Activated CD8-positive, alpha-beta memory T cell treated with anti-CD3 and anti-CD28 coated beads for 1 hour (primary cell): Measurements from ENCODE around the gene USP5.
"Not testable (repeated sequence)": the region's sequence is repeated elsewhere in the genome, so short reads cannot be mapped to it uniquely, and the experiment has no call there.

Experiments
- DNase-seq, 2 donors: peaks; one replicate each; pipeline ENCODE4 v3.0.0-alpha.2; 2020; ENCODE audit warnings: low read depth in 1 of 2; ENCODE audit errors: extremely low read depth in 1 of 2

Gene USP5

DNA sequence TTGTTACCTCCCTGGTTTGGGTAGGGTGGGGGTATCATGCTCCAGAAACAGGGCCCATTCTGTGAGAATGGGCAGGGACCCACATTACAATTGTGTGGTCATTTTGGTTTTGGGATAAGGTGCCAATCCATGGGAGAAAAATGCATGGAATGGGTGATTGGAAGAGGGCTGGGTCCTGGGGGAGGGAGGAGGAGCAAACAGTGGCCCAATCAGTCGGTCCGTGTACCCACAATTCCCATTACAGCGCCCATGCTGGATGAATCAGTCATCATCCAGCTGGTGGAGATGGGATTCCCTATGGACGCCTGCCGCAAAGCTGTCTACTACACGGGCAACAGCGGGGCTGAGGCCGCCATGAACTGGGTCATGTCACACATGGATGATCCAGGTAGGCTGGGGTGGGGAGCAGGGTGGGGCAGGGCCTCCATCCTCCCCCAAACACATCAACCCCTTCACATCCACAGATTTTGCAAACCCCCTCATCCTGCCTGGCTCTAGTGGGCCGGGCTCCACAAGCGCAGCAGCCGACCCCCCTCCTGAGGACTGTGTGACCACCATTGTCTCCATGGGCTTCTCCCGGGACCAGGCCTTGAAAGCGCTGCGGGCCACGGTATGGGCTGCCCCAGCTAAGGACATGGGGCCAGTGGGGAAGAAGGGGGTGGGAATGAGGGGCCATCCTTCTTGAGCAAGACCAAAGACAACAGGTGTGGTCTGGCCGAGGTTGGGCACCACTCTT is 11.8 kb downstream of the USP5 start:
- DNase-seq: no peak

DNA sequence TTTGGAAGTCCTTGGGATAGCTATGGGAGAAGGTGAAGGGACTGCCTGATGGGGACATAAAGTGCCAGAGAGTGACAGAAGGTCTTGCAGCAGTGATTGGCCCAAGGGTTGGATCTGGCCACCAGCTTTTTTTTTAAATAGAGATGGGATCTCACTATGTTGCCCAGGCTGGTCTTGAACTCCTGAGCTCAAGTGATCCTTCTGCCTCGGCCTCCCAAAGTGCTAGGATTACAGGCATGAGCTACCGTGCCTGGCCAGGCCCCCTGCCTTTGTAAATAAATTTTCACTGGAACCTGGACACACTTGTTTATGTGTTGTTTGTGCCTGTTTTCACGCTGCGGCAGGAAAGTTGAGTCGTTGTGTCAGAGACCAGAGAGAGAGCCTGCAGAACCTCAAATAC is 13.4 kb downstream of the USP5 start:
- not testable (repeated sequence) for DNase-seq

- no peak for DNase-seq
Observed at GRCh38 chr12:6866163-6866919, 14.4 kb downstream of the USP5 start.

DNA sequence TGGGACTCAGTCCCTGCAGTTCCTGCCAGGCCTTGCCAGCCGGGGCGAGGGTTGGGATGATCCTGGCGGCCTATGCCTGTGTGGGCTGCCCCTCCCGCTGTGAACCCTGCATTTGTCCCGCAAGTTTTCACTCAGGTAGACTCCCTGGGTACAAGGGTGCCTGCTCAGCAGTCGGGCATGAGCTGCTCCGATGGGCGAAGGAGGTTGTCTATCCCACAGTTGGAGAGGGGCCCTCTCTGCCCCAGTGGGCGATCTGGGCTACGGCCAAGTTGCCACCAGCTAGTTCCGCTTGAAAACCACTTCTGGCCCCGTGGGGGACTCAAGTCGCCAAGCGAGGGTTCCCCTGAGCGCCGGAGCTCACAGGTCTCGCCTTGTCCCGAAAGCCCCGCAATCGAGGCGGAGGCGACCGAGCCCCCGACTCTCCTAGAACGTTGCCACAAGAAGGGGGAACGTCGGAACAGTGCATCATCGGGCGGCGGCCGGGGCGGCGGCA is 15.0 kb downstream of the USP5 start:
- DNase-seq: no peak

- DNase-seq: peak in 1 of 2 donors; percentile 67
Observed at GRCh38 chr12:6867413-6868210, 15.7 kb downstream of the USP5 start, which contains the start of gene TPI1. Gene TPI1, plus strand, starts transcription at chr12:6867531. Its CDS starts 36 bp downstream, at chr12:6867567.

DNA sequence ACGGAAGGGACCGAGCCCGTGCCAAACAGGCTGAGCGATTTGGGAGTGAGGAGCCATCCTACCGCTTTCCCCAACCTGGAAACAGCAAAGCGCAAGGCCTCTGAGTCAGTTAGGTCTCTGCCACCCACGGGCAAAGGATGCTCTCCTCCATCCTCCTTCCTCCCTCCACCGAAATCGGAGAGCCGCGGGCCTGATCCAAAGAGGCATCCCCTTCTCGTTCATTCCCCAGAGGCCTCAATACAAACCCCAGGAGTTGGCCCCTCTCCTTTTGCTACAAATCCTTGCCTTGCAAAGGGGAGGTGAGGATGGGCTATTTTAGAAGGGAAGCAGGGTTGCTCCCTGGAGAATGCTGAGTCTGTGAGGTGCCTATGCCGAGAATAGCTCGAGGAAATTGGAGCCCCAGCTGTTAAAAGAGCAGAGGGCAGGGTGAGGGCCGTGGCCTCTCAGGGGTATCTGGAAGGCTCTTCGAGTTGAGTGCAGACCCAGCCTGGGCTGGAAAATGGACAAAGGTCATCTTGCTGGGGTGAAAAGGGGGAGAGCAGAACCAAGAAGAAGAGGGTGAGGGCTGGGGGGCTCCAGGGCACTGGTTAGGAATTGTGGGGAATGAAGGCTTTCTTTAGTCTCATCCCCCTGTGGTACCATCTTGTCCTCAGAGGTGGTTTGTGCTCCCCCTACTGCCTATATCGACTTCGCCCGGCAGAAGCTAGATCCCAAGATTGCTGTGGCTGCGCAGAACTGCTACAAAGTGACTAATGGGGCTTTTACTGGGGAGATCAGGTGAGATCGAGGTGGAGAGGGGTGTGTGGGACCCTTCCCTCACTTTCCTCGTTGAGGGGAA is 16.5 kb downstream of the USP5 start:
- DNase-seq: no peak

DNA sequence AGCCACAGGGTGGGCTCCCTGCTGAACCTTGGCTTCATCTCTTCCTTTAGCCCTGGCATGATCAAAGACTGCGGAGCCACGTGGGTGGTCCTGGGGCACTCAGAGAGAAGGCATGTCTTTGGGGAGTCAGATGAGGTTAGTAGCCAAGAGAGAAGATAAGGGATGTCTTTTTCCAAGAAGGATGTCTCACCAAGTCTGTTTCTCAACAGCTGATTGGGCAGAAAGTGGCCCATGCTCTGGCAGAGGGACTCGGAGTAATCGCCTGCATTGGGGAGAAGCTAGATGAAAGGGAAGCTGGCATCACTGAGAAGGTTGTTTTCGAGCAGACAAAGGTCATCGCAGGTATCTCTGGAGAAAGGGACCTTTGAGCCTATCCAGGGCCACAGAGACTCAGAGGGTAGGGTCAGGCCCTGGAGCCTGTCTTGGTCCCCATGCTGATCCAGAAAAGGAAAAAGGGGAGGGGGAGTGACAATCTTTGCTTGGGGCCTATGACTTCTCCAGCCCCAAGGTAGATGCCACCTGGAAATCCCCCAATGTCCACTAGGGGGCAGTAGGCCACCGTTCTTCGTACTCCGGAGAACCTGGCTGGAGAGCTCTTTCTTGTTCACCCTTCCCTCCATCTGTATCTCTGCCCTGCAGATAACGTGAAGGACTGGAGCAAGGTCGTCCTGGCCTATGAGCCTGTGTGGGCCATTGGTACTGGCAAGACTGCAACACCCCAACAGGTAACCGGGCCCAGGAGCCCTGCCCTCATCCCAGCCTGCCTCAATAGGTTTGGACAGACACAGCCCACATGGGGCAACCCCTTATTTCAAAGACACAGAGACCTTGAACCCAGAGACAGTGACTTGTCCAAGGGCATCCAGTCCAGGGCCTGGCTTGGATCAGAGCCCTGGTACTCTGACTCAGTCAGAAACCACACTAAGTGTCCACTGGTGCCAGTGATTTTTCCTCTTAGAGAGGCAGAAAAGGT is 17.4 kb downstream of the USP5 start:
- DNase-seq: peak; percentile 65 to 80

- DNase-seq: not testable (repeated sequence)
Observed at GRCh38 chr12:6870304-6870703, 18.4 kb downstream of the USP5 start.

- no peak for DNase-seq
Observed at GRCh38 chr12:6871052-6871957, 19.4 kb downstream of the USP5 start.

- DNase-seq: peak in 1 of 2 donors; percentile 75
Observed at GRCh38 chr12:6872073-6873048, 20.4 kb downstream of the USP5 start.

DNA sequence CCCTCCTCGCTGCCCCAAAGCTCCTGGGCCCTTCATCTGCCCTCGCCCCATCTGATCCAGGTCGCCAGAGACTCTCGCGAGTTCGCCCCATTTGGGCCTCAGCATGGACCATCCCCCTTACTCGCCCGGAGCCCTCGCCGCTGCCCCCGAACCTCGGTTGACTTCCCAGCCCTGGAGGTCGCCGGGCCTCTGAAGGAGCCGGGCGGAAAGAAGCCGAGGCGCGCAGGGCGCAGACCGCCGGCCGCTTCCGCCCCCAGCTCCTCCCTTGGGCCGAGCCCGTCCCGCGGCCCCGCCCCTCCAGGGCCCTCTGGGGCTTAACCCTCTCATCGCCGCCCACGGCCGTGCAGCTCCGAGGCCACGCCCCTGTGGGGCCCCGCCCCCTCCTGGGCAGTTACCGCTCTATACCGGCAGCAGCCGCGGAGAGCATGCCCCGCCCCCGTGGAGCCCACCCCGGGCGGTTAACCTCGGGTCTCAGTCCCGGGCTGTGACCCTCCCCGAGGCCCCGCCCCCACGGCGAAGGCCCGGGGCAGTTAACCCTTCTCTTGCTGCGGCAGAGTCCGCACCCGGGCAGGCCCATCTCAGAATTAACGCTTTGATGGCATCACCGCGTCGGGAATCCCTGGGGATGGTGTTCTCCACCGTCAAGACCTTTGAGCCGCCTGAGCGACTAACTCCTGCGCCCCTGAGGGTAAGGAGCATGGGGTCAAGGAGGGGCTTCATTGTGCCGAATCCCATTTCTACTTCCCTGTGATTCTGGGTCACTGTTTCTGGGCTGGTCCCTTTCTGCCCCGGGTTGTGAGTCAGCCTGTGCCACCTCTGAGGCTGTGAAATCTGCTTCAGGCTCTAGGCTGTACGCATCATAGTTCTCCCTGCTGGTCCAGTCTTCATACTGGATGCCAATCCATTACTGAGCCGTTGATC is 21.4 kb downstream of the USP5 start, which contains the start of gene SPSB2:
Gene SPSB2 (minus strand): TSS at position 210 of the 921 bp plus-strand sequence. CDS start 402 bp downstream, outside the sequence.
- DNase-seq: peak; percentile 93 to 100

DNA sequence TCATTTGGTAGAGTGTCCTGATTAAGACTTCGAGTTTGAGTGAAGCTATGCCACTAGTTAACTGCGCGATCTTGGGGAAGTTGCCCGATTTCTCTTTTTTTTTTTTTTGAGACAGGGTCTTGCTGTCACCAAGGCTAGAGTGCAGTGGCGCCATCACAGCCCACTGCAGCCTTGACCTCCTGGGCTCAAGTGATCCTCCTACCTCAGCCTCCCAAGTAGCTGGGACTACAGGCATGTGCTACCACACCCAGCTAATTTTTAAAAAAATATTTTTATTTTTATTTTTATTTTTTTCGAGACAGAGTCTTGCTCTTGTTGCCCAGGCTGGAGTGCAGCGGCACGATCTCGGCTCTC is 22.0 kb downstream of the USP5 start:
- DNase-seq: not testable (repeated sequence)

DNA sequence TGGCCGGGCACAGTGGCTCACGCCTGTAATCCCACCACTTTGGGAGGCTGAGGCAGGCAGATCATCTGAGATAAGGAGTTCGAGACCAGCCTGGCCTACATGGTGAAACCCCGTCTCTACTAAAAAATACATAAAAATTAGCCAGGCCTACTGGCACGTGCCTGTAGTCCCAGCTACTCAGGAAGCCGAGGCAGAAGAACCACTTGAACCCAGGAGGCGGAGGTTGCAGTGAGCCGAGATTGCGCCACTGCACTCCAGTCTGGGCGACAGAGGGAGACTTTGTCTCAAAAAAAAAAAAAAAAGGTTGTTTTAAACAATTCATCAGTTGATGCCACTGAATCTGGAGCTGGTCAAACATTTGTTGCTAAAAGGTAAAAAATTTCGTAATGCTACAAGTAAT is 27.9 kb downstream of the USP5 start:
- not testable (repeated sequence) for DNase-seq

DNA sequence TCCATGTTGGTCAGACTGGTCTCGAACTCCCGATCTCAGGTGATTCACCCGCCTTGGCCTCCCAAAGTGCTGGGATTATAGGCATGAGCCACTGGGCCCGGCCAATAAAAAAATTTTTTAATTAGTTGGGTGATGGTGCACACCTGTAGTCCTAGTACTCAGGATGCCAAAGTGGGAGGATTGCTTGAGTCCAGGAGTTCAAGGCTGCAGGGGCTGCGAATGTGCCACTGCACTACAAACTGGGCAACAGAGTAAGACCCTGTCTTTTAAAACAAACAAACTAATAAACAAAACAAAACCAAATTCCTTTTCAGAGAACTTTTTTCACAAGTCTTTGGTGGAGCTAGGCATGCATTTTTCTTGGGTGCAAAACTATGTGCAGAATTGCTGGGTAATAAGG is 31.3 kb downstream of the USP5 start:
- no peak for DNase-seq

DNA sequence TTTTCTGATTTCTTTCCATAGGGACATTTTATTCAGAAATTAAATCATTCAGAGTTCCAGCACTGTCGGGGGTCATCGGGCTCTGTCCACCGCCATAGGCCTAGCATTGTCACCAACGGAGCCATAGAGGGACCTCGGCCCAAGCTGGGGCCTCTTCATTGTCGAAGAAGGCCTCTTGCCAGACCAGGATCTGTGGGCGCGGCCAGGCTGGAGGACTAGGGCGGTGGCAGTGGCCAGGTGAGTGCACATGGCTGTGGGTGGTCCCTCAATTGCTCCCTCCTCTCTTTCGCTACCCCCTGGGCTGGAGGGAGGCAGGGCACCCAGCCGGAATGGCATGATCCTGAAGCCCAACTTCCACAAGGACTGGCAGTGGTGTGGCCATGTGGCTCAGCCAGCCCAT is 31.7 kb downstream of the USP5 start:
- DNase-seq: no peak

DNA sequence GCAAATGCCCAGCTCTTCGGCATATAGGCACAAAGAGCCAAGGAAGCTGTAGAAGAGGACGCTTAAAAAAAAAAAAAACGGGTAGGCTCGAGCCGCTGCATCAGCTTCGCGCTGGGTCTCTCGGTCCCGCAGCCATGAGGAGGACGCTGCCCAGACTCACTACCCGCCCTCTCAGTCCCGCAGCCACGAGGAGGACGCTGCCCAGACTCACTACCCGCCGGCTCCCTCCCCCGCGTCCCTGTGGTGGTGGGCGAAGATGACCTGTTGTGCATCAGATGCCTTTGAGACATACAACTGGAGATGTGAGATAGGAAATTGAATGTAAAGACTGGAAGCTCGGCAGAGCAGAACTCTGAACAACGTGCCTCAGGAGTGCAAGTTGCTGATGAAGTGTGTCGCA is 32.6 kb downstream of the USP5 start:
- DNase-seq: no peak
